Cardiac fibroblast (primary cell): ENCODE data around the gene PLD1.

Experiments
- DNase-seq, 2 donors: peaks; one replicate each; pipeline versions ENCODE4 v3.0.0 to v3.0.0-alpha.2; 2010; ENCODE audit warnings: low read depth in 2 of 2
- H3K4me3 ChIP-seq, 2 donors: replicated peaks in 1 of 2; 1 replicate in 1 of 2; 2 replicates in 1 of 2; pipeline ENCODE4 v1.5.1; 2011; ENCODE audit warnings: low read depth in 2 of 2, low read length in 2 of 2, mild to moderate bottlenecking in 2 of 2, moderate library complexity in 1 of 2
- TF ChIP-seq, protein P1 (sequence below): IDR thresholded peaks from one replicate; pipeline ENCODE4 v1.5.1; 2011; ENCODE audit warnings: low read depth, mild to moderate bottlenecking, low read length, inconsistent platforms

Gene PLD1

DNA sequence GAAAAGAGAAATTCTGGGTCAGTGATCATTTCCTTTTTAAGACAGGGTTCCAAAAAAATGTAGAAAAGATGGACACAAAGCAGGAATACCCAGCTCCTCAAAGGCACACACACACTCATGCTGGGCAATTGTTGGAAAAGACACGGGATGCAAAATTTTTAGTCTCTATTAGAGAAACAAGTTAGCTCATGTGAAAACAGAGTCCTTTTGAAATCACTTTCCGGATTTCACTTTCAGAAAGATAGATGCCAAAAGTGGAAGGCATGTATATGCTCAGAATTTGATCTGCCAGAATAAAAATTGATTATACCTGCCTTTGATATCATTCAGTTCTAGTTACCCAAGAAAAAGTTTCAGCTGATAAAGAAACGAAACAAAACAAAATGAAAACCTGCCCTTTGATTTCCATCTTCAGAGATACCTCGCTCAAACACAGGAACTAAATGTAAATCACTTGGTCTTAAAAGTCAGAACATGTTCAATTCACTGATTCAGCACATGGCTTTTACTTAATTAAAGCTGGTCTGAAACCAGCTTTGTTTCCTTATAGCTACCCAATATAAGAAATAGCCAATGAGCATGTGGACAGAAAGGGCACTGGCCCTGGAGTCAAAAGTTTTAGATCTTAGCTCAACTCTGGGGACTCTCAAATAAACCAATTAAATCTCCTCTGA is 52.8 kb downstream of the PLD1 start:
- no peak overlapping the region for H3K4me3 ChIP-seq
- TF ChIP-seq, protein P1, sequence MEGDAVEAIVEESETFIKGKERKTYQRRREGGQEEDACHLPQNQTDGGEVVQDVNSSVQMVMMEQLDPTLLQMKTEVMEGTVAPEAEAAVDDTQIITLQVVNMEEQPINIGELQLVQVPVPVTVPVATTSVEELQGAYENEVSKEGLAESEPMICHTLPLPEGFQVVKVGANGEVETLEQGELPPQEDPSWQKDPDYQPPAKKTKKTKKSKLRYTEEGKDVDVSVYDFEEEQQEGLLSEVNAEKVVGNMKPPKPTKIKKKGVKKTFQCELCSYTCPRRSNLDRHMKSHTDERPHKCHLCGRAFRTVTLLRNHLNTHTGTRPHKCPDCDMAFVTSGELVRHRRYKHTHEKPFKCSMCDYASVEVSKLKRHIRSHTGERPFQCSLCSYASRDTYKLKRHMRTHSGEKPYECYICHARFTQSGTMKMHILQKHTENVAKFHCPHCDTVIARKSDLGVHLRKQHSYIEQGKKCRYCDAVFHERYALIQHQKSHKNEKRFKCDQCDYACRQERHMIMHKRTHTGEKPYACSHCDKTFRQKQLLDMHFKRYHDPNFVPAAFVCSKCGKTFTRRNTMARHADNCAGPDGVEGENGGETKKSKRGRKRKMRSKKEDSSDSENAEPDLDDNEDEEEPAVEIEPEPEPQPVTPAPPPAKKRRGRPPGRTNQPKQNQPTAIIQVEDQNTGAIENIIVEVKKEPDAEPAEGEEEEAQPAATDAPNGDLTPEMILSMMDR, result no peak

DNA sequence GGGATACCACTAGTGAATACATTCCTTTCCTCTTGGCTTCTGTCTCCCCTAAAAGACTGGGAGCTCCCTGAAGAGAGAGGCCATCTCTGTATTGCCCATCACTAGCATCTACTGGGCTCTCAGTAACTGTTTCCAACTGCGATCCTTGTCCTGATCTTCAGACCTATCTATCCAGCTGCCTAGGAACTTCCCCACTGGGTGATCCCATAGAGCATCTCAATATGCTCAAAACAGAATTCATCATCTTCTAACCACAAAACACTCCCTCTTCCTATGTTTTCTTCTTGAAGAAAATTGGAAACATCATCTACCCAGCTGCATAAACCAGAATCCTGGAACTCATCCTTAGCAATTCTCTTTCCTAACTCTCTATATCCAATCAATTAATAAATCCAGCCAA is 54.6 kb downstream of the PLD1 start:
- TF ChIP-seq, protein P1, result no peak
- no peak overlapping the region for H3K4me3 ChIP-seq
- DNase-seq, result no peak

More for the DNA sequence above, 52.8 kb downstream of the PLD1 start:
- no peak for DNase-seq

DNA sequence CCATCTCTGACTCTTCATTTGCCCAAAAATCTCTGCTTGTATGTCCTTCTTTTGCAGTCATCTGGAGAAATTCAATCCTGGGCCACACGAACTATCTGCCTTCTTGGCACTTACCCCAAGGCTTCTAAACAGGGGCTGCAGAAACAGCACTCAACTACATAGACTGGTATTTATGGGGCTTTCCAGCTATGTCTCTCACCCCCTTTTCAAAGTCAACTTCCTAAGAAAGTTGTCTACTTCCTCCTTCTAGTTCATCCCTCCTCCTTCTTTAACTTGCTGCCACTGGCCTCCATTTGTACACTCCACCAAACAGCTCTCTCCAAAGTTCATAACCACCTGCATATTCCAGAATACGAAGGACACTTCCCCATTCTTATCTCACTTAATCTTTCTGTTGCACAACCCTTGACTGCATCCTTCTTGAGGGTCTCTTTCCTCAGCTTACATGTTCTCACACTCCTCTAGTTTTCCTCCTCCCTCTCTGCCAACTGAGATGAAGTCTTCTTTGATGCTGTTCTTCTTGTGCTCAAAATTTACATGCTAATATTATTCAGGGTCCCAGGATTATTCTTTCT is 55.2 kb downstream of the PLD1 start:
- TF ChIP-seq, protein P1, result no peak
- no peak overlapping the region for H3K4me3 ChIP-seq
- DNase-seq, result no peak

DNA sequence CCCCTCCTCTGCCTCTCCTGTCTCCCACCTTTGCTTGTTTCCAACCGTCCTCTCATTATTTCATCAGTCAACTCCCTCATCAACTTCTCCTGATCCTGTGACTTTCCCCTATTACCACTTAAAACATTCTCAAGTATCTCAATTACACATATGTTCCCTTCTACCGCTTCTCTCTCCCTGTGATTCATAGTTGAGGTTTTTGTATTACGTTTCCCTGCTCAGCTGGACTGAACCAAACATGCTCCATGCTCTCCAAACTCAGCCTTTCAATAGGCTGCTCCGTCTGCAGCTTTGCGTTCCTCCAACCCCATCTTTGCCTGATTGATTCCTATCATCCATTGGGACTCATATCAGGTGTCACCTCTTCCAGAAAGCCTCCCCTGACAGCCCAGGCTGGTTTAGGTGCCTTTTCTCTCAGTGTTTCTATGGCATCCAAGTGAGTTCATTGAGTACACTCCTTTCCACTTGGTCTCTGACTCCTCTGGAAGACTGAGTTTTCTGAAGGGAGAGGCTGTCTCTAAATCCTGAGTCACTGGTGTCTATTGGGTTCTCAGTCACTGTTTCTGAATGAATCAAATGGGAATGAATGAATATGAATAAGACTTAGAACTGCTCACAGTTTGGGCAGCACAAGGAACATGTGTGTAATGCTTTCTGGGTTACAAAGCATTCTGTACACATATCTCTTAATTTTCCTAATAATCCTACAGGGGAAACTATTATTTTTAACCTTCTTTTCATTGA is 56.4 kb downstream of the PLD1 start:
- peak; percentile 20 to 89 for DNase-seq
- H3K4me3 ChIP-seq, result no peak overlapping the region
- TF ChIP-seq, protein P1, result no peak

DNA sequence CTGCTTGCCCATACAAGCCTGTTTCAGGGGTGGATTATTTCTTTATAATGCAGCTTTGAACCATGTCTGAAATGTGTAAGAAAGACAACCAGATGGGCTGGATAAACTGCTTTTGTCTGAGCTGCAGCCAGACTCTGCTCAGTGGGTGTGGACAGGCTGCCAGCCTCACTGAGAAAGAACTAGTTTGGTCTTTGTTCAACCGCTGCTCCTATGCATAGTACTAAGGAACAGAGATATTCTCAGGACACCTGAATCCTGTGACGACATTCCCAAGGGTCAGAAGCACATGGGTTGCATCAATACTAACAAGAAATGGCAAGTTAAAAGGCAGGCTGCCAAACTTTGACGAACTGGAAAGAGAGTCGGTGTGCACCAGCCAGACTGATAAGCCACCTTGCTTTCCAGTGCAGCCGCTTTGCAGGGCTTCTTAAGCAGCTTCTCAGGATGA is 57.2 kb downstream of the PLD1 start:
- H3K4me3 ChIP-seq, result no peak overlapping the region
- peak; percentile 55 to 61 for DNase-seq
- TF ChIP-seq, protein P1, result no peak

DNA sequence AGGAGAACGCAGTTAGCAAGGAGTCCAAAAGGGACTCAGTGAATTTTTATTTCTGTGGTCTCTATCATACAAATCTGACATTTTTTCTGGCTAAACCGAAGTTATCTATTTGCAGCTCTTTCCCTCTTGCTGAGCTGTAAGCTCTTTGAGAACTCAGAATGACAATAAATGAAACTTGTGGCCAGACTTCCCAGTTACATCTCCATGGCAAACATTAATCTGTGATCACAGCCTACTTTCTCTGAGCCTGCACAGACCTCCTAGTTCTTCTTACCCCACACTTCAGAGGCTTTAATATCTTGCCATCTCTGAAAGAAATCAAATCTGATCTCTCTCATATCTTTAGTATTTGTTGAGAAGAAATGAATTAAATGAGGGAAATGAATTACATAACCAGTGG is 58.0 kb downstream of the PLD1 start:
- TF ChIP-seq, protein P1, result no peak
- no peak for DNase-seq
- H3K4me3 ChIP-seq, result no peak overlapping the region
